Activated CD4-positive, CD25-positive, alpha-beta regulatory T cell treated with anti-CD3 and anti-CD28 coated beads, Interleukin-2, amount 50 U/mL, for 72 hours (primary cell): ENCODE results near the gene OLFM4.
"Not testable (repeated sequence)": the region's sequence is repeated elsewhere in the genome, so short reads cannot be mapped to it uniquely, and the experiment has no call there.

Experiments used
- DNase-seq: peaks from one replicate; pipeline ENCODE4 v3.0.0; 2021

The OLFM4 gene

DNA sequence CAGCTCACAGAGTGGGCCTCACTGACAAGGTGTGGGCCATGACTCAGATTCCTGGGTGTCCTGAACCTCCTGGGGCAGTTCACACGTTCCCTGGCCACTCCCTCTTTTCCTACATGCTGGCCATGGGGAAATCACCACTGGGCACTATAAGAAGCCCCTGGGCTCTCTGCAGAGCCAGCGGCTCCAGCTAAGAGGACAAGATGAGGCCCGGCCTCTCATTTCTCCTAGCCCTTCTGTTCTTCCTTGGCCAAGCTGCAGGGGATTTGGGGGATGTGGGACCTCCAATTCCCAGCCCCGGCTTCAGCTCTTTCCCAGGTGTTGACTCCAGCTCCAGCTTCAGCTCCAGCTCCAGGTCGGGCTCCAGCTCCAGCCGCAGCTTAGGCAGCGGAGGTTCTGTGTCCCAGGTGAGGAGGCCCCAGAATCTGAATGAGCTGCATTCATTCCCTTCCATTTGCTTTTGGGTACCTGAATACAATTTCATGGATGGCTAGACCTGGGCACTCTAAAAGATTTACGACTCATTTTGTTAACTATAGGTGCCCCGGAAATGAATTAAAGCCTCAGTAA lies at the start of gene OLFM4:
TSS of gene OLFM4 (plus strand) at position 177 of the 567 bp plus-strand sequence. CDS start at position 201, 24 bp downstream.
- DNase-seq: no peak

DNA sequence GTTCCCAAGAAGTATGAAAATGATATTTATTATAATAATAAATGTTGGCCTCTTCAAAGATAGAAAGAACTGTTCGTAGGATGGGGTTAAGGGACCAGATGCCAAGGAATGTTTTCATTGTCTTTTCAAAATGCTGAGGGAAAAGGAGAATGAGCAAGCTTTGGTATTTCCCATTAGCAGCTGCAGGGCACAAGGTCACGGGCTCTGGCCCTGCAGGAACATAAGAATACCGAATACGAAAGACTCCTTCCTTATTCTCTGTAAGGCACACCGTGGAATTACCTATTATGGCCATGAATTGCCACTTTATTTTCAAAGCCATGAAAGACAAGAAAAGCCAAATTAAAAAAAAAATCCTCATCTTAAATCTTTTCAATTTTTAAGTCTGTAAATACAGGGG lies 49.6 kb upstream of the OLFM4 start:
- DNase-seq: no peak

GRCh38 chr13:52980695-52981094 lies 47.9 kb upstream of the OLFM4 start:
- no peak for DNase-seq

GRCh38 chr13:52983836-52984235 lies 44.8 kb upstream of the OLFM4 start:
- DNase-seq: no peak

DNA sequence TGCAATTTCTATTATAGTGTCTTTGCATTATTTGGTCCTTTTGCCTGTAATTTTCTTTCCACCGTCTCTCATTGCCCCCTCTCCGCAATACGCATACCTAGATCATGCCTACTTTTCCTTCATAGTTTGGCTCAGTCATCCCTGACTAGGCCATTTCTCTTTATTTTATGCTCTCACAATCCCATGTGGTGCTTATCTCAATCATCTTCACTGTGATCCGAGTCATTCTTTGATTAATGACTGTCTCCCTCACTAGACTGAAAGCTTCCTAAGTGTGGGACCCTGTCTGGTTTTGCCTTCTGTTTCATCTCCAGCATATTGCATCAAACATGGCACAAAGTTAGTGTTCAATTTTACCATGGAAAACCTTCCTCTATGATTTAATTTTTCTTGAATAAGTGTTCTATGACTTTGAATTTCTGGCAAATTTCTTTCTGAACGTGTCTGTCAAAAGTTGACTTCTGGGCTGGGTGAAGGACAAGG lies 43.7 kb upstream of the OLFM4 start:
- DNase-seq: no peak

GRCh38 chr13:52991344-52992020 lies 37.1 kb upstream of the OLFM4 start:
- no peak for DNase-seq

DNA sequence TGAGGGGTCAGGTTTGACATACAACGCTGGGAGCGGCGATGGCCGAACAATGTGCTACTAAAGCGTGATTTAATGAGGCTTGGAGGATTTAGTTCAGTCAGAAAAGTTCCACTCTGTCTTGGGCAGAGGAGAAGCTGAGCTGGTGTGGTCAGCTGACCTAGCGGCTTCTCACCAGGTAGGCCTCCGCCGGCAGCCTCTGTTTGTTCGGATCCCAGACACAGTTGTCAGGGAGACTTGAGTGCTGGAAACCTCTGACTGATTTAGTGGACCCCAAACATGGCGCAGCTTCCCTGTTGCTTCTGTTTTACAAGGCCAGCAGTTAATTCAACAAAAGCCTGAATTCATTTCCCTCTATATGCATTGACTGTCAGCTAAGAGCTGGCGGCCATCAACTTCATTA lies 36.5 kb upstream of the OLFM4 start:
- no peak for DNase-seq

GRCh38 chr13:52994051-52994450 lies 34.6 kb upstream of the OLFM4 start:
- DNase-seq: no peak

DNA sequence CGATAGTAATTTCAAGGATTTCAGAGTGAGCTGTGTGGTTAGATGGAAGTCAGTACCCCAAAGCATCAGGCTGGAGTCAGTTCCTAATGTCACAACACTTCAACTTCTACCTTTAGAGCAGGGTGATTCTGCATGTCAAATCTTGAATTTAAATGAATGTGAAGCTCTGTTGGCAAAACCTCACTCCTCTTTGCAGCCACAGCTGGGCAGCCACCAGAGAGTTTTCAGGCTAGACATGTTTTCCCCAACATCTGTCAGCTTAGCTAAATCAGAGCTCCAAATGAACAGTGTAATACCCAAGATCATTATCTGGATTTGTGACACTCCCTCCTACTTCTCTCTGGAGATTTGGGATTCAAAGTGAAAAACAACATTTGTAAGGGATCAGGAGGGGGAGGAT lies 33.7 kb upstream of the OLFM4 start:
- no peak for DNase-seq

- DNase-seq: no peak
Observed at GRCh38 chr13:52995946-52996345, 32.7 kb upstream of the OLFM4 start.

DNA sequence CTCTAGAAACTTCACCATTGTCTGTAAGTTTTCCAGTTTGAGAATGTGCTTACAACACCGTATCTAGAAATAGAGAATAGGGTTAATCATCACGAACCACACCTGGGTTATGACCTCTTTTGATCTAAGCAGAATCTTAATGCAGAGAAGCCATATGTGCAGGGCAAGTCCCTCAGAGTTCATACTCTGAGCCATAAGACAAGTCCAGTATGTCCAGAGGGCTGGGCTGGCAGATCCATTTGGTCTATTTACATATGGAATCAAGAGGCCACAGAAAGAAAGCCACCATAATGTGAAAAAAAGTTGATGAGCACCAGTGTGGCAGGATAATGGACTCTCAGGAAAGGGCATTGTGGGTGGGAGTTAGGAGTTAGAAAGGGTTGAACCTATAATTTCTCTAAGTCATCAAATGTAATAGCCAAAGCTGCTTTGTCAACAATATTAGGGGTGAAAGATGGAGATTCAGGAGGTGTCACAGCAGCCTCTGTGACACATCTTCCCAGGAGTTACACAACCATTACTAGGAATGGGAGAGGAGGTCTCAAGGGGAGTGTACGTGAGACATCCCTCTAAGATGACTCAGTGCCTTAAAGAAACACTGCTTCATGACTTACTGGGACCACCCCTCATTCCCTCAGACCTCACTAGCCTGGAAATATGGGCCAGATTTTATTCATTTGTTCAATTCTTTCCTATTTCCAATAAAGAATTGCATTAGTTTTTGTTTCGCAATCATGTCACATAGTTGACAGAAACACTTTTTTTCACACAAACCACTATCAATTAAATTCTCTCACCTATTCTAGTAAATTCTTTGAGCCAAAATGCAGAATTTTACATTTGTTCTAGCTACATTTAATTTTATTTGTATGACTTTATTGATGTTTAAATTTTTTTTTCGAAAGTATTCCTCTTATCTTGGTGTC lies 30.4 kb upstream of the OLFM4 start:
- DNase-seq: no peak

DNA sequence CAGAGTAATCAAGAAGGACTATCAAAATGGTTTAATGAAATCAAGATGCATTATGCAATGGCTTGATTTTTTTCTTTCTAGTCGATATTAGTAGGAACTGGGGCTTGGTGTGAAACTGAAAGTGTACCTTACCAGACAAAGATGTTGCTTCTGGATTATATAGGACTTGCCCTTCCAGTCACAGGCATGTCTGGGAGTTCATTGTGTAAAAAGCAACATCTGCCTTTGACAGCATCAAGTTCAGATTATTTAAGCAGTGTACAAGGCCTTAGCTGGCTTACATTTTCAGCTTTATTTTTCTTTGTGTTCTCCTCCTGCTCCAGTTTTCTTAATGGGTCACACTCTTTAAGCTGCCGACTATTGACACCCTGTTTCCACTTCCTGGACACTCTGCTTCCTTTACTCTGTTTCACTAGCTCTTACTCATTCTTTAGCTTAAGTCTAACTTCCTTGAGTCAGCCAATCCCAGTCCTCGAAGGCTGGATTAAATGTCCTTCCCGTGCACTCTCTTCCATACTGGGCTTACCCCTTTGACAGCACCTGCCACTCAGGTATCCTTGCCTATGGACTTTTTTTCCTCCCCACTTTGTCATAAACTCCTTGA lies 29.4 kb upstream of the OLFM4 start:
- DNase-seq: no peak

DNA sequence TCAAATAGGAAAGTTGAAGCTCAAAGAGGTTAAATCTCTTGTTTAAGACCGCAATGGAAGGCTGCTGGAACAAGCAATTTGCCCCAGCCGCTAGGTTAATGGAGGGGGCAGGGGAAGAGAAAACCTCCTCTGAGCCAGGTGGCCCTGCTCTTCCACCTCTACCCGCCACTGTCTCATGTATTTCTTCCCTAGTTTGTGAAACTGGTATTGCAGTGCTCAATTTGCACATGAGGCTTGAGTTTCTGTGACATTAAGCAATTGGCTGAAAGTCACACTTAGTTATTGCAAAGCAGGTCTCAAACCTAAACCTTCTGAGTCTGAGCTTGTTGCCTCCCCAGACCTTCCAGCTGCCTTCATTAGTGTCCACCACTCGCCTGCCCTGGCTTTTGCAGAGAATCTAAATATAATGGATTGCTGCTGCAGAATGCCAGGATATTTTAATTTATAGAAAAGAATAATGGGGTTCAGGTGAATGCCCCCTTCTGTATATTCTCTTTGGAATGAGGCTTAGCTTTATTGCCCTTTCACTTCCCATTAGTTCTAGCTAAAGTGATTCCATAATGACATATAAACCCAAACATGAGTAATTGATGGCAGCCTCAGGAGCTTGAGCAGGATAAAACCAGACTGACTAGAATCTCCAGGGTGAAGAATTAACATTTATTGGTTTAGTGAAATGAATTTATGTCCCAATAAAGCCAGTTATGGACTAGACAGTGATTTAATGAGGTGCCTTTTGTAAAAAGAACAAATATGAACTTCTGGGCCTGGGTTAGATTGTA lies 27.0 kb upstream of the OLFM4 start:
- DNase-seq: no peak

DNA sequence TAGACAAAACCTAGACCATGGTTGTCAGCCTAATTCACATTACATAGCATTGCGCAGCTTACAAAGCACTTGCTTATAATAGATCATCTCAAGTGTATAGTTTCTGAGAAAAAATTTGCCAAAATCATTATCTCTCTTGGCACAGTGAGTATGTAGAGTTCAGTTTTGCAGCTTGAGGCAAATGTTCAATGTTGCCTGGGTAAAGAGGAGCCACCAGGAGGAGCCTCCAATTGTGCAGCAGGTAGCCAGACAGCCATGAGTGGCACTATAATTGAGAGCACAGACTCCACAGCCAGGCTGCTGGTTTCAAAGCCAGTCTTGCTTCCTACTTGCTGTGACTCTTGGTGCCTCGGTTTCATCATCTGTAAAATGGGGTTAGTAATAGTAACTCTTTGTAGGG lies 24.0 kb upstream of the OLFM4 start:
- DNase-seq: no peak

- DNase-seq: no peak
Observed at GRCh38 chr13:53005626-53006025, 23.0 kb upstream of the OLFM4 start.

GRCh38 chr13:53007872-53008271 lies 20.7 kb upstream of the OLFM4 start:
- no peak for DNase-seq

DNA sequence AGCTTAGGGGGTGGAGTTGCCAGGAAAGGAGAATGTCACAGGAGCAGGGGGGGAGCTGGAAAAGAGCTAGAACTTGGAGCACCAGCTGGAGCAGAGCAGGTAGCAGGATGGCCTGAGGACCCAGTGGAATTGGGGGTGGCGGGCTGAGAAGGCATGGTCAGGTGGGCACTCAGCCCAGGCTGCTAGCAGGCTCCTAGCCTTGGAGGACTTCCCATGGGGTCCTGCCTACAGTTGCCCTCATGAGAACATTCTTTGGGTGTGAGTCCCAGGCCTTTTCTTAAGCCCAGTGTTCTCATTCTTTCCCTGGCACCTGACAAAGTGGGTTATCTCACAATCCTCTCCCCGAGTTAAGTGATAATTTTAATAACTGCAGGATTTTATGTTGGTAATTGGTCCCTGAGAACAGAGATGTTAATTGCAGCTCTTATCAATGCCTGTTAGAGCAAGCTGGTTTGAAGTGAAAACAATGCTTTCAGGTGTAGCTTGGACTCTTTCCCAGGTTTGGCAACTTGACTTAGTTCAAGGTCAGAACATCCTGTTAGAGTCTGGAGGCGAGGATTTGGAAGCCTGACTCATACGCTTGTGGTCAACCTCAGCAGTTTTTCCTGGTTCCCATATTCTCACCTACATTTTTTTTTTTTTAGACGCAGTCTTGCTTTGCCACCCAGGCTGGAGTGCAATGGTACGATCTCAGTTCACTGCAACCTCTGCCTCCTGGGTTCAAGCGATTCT lies 18.1 kb upstream of the OLFM4 start:
- no peak for DNase-seq

DNA sequence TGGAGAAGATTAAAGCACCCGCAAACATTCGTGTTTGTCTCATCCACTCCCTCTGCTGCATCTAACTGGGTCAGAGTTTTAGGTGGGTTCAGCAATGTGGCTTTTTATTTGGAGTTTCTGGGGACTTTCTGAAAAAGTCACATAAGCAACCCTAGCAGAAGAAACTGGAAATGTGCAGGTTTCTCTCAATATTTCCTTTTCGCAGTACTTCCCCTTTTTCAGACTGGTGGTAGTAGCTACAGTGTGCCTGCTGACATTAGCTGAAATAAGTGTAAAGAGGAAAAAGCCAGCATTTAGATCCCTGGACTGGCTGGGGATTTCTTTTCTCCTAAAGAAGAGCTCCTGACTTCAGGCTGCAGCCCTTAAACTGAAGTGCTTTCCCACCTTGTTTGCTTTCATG lies 15.9 kb upstream of the OLFM4 start:
- DNase-seq: no peak

- DNase-seq: no peak
Observed at GRCh38 chr13:53013113-53013512, 15.5 kb upstream of the OLFM4 start.

DNA sequence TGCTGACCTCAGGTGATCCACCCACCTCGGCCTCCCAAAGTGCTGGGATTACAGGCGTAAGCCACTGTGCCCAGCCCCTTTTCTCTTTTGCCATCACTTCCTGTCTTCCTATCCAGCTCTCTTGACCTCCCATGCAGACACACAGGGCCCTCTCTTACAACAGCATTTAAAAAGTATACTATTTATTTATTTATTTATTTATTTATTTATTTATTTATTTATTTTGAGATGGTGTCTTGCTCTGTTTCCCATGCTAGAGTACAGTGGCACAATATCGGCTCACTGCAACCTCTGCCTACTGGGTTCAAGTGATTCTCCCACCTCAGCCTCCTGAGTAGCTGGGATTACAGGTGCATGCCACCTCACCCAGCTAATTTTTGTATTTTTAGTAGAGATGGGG lies 14.6 kb upstream of the OLFM4 start:
- DNase-seq: not testable (repeated sequence)

DNA sequence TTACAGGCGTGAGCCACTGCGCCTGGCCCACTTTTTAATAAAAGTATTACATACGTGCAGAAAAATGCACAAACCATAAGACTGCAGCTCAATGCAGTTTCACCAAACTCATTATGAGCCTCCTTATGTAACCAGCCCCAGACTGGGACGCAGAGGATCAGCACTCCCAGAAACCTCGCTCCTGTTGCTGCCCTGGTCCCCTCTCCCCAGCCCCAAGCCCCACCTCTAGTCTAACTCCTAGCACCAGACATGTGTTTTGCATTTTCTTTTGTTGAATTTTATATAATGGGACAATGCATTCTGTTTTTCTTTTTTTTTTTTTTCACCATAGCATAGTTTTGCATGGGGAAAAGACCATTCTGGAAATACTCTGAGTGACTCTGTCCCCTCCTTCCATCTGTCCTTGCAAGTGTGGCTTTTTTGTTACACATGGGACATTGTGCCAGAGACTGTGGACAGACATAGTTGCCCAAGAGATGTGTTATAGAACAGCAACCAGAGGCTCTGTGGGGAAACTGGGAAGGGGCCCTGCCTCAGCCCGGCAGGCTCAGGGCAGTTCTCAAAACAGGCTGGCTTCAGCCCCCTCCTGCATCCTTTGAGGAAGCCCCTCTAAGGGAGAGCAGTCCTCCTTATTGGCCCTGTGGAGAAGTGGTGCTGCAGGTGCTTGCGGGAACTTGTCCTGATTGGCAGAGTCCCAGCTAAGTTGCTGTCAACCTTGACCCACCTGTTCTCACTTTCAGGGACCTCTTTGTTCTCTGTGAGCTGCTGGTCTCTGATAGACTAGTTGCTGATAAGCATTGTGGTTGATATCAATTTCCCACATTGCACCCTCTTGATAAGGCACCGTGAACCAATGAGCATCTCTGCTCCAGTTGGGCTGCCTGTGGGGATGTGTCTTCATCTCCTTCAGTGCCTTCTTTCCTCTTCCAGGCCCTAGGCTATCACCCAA lies 13.8 kb upstream of the OLFM4 start:
- DNase-seq: no peak
